Myocyte (in vitro differentiated cells): ENCODE results near the gene ZFP64. TPM values are rescaled to one million over a fixed set of nuclear protein-coding genes. Genes with fewer than 3 reads are reported as not detected.

Experiments used
- DNase-seq: peaks from one replicate; pipeline ENCODE4 v3.0.0-alpha.2; 2012; ENCODE audit warnings: low read depth
- total RNA-seq: library from RNA; depleted of rRNA; stranded (reverse); fragments of >200 nt; gene quantifications from 2 replicates; pipeline ENCODE4 v1.2.3, GENCODE V29; 2014

Gene ZFP64
- total RNA-seq, 1 donor from 2014 or later = 9.1 TPM

- no peak for DNase-seq
These were observed 85.8 kb downstream of the ZFP64 start for GRCh38 chr20:52105442-52106422.

GRCh38 chr20:52104546-52105441 is 86.8 kb downstream of the ZFP64 start:
- no peak for DNase-seq

- DNase-seq = no peak
These were observed 87.5 kb downstream of the ZFP64 start for GRCh38 chr20:52103913-52104545.

- no peak for DNase-seq
These were observed 88.2 kb downstream of the ZFP64 start for GRCh38 chr20:52103335-52103912.

- DNase-seq = no peak
These were observed 89.0 kb downstream of the ZFP64 start for GRCh38 chr20:52102559-52102958.

- no peak for DNase-seq
These were observed 89.5 kb downstream of the ZFP64 start for GRCh38 chr20:52102126-52102525.
